GM21619 (cell line): Measurements from ENCODE around the gene JAGN1.
"Not testable (repeated sequence)": the region's sequence is repeated elsewhere in the genome, so short reads cannot be mapped to it uniquely, and the experiment has no call there.

Experiments
- ATAC-seq: cut with Tn5 transposase; IDR thresholded peaks from one replicate; pipeline ENCODE4 v1.9.1; 2021; ENCODE audit not compliant: unreplicated experiment

JAGN1 gene

DNA sequence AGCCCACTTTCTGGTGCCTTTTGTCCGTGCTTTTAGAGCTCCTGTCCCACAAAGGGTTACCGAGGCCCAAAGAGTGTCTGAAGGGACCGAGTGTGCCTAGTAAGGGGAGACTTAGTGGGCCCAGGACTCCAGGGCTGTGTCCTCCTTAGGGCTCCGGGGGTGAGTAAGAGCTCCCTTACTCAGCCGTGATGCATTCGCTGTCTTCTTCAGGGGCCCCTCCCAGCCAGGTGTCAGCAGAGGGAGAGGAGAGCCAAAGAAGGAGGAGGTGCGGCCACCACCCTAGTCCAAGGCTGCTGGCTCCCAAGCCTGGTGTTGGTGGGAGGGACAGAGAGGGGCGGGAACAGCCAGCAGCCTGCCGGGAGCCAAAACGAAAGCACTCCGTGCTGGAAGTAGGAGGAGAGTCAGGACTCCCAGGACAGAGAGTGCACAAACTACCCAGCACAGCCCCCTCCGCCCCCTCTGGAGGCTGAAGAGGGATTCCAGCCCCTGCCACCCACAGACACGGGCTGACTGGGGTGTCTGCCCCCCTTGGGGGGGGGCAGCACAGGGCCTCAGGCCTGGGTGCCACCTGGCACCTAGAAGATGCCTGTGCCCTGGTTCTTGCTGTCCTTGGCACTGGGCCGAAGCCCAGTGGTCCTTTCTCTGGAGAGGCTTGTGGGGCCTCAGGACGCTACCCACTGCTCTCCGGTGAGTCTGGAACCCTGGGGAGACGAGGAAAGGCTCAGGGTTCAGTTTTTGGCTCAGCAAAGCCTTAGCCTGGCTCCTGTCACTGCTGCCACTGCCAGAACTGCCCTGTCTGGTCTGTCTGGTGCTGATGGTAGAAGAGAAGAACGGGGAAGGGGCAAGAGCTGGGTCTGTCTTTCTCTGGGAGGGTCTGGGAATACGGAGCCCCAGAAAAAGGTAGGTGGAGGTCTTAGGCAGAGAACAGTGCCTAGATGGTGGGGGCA, 26.6 kb downstream of the JAGN1 start, which contains the start of gene IL17RC:
IL17RC (plus strand) TSS at position 365 of the 947 bp plus-strand sequence; CDS start at position 583, 218 bp downstream.
- no peak for ATAC-seq

DNA sequence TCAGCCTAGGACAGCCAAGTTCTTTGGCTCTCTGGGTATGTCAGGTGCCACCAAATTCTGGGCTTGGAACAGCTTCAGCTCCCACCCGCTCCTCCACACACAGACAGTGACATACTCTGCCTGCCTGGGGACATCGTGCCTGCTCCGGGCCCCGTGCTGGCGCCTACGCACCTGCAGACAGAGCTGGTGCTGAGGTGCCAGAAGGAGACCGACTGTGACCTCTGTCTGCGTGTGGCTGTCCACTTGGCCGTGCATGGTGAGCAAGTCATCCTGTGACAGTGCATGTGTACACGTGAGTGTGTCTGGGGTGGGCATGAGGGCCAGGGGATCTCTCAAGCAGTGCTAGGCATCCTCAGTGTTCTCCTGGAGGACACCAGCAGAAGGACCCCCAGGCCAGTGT, 27.4 kb downstream of the JAGN1 start:
- ATAC-seq, result no peak

DNA sequence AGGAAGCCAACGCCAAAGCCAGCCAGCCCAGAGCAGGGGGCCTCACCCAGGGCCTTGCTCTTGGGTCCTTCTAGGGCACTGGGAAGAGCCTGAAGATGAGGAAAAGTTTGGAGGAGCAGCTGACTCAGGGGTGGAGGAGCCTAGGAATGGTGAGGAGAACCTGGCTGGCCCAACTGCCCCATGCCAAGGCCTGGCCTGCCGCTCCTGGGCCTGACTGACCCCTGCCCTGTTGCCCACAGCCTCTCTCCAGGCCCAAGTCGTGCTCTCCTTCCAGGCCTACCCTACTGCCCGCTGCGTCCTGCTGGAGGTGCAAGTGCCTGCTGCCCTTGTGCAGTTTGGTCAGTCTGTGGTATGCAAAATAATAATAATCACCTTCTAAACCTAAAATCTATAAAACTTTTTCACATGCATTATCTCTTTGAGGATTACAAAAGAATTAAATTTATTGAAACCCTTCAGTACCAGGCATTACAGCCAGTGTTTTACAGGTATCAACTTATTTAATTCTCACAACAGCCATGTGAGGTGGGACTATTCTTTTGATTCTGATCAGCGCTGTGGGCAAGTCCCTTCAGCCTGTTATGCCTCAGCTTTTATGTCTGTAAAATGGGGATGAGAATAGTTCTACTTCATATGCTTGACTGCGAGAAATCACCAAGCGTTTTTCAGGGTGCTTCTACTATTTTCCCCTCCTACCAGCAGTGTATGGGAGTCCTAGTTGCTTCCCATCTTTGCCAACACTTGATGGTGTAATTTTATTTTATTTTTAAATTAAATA, 28.0 kb downstream of the JAGN1 start:
- no peak for ATAC-seq

DNA sequence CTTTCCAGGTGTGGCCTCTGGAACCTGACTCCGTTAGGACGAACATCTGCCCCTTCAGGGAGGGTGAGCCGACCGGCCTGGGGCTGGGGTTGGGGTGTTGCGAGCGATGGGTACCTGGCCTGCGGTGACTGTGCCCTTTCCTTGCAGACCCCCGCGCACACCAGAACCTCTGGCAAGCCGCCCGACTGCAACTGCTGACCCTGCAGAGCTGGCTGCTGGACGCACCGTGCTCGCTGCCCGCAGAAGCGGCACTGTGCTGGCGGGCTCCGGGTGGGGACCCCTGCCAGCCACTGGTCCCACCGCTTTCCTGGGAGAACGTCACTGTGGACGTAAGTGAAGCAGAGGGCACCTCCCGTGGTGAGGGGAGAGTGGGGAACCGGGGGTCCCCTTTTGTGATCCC, 37.7 kb downstream of the JAGN1 start:
- ATAC-seq, result no peak

DNA sequence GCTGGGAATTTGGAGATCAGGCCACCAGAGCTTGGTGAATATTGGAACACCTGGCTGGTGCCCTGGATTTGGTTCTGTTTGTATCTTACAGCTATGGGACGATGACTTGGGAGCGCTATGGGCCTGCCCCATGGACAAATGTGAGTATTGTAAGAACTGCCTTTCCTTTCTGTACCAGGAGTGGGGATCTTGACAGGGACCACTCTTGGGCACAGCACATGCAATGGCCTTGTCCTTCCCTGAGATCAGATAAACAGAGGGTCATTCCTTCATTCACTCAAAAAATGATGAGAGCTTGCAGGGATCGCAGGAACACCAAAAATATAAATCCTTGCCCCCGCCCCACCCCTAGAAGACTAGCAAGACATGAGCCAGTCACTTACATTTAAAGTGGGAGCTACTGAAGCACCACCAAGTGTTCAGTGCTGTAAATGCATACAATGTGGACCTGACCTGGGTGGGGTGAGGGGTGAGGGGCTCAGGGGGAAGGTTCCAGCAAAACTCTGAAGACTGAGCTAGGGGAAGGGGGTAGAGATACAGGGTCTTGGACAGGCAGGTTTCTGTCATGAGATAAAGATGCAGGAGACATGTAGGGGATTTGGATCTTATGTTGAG, 40.5 kb downstream of the JAGN1 start:
- no peak for ATAC-seq

DNA sequence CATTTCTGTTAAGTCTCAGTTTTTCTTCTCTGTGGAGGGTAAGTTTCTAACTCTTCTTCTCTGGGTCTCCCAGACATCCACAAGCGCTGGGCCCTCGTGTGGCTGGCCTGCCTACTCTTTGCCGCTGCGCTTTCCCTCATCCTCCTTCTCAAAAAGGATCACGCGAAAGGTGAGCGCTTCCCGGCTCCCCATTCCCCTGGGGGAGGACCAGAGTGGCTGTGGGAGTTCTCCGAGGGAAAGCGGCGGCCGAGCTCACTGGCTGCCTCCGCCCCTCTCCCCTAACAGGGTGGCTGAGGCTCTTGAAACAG, 42.1 kb downstream of the JAGN1 start:
- no peak for ATAC-seq

DNA sequence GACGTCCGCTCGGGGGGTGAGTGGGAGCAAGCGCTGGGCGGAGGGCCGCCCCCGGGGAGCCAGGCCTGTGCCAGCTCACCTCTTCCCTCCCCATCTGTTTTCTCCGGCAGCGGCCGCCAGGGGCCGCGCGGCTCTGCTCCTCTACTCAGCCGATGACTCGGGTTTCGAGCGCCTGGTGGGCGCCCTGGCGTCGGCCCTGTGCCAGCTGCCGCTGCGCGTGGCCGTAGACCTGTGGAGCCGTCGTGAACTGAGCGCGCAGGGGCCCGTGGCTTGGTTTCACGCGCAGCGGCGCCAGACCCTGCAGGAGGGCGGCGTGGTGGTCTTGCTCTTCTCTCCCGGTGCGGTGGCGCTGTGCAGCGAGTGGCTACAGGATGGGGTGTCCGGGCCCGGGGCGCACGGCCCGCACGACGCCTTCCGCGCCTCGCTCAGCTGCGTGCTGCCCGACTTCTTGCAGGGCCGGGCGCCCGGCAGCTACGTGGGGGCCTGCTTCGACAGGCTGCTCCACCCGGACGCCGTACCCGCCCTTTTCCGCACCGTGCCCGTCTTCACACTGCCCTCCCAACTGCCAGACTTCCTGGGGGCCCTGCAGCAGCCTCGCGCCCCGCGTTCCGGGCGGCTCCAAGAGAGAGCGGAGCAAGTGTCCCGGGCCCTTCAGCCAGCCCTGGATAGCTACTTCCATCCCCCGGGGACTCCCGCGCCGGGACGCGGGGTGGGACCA, 42.6 kb downstream of the JAGN1 start:
- peak; percentile 63 for ATAC-seq

DNA sequence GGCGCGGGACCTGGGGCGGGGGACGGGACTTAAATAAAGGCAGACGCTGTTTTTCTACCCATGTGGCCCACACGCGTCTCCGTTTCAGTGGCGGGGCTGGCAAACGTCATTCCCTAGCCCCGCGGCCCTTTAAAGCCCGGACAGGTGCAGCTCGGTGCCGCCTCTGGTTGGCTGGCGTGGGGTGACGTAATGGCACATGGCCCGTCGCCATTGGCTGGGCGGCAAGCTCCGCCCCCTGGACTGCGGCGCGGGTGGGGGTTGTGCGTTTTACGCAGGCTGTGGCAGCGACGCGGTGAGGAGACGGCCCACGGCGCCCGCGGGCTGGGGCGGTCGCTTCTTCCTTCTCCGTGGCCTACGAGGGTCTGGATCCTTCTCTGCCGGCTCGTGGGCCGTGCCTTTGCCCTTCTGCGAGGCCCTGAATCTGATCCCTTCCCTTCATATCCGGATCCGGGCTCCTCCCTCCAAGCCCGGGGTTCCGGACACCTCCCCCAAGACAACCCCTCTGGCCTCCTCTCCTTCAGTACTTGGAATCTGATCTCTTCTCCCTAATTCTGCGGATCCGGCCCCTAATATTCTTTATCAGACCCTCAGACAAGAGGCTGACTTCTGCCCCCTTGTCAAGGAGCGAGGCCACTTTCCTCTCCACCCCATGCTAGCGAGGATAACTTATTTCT, 43.3 kb downstream of the JAGN1 start, which contains the start of gene CRELD1:
CRELD1 (plus strand) TSS at position 274 of the 674 bp plus-strand sequence. CDS start 605 bp downstream, outside the sequence.
- peak; percentile 81 for ATAC-seq

DNA sequence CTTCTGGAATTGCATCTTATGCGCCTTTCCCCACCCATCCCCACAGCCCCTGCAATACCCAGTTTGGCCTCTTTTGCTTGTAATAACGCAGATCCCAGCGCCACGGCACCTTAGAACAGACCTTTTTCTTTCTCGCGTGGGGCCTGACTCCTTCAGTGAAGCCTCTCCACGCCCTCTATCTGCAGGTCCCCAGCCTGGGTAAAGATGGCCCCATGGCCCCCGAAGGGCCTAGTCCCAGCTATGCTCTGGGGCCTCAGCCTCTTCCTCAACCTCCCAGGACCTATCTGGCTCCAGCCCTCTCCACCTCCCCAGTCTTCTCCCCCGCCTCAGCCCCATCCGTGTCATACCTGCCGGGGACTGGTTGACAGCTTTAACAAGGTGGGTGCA, 43.8 kb downstream of the JAGN1 start:
- ATAC-seq, result no peak

DNA sequence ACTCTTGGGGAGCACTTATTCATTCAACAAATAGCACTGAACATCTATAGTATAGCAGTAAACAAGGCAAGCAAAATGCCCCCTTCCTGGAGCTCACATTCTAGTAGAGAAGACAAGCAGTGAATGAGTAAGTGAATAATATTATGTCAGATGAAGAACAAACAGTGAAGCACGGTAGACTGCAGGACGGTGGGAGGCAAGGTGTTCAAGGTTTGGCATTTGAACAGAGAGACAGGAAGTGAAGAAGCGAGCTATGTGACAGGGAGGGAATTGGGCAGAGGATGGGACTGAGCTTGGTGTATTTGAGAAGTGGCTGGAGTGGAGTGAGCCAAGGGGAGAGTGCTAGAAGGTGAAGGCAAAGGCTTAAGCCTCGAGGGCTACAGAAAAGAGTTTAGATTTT, 44.6 kb downstream of the JAGN1 start:
- ATAC-seq, result no peak

DNA sequence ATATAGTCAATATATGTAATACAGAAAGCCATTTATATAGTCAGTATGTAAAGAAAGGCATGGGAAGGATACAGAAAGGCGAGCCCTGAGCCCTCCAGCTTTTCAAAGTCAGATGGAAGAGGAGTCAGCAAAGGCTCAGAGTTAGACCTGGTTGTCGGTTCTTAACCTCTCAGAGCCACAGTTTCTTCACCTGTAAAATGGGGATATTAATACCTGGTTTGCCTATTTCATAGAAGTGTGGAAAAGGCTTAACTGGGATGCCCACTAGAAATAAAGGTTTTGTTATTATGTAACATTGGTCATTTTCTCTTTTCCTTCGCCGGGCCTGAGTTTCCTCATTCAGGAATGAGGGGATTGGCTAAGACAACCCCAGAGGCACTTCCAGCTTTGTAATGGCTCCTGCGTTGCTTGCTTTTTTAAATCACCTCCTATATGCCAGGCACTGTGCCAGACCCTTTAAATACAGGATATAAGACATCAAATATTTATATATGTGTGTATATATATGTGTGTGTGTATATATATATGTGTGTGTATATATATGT, 45.6 kb downstream of the JAGN1 start:
- ATAC-seq, result no peak

DNA sequence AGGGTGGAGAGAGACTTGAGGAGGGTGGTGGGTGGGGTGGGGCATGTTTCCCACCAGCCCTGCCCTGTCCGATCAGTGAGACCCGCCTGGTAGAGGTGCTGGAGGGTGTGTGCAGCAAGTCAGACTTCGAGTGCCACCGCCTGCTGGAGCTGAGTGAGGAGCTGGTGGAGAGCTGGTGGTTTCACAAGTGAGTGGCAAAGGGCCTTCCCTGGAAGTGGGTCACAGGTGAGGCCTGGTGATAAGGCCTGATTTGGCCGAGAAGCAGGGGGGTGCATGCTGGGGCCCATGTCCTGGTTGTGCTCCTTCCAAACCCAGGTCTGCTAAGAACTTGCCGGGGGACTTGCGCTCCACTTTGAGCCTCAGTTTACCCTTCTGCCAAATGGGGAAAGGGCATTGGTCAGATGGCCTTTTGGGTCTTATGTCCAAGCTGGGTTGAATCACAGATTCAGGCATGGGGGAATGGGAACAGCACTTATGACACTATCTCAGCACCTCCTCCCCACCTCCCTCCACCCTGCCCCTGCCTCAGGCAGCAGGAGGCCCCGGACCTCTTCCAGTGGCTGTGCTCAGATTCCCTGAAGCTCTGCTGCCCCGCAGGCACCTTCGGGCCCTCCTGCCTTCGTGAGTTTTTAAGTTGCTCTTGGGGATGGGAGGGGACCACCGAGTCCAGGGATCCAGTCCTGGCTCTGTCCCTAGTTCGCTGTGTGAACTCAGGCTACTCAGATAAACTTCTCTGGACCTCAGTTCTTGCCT, 47.3 kb downstream of the JAGN1 start:
- no peak for ATAC-seq

DNA sequence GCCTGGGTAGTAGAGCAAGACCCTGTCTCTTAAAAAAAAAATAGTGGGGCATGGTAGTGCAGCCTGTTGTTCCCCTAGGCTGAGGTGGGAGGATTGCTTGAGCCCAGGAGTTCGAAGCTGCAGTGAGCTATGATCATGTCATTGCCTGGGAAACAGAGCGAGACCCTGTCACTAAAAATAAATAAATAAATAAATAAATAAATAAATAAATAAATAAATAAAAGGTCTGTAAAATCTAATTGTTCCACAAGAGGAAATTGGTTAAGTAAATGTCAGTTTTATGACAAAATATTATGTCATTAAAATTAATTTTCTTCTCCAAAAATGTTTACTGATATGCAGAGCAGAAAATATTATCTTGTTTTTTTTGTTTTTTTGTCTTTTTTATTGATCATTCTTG, 48.6 kb downstream of the JAGN1 start:
- ATAC-seq, result no peak

DNA sequence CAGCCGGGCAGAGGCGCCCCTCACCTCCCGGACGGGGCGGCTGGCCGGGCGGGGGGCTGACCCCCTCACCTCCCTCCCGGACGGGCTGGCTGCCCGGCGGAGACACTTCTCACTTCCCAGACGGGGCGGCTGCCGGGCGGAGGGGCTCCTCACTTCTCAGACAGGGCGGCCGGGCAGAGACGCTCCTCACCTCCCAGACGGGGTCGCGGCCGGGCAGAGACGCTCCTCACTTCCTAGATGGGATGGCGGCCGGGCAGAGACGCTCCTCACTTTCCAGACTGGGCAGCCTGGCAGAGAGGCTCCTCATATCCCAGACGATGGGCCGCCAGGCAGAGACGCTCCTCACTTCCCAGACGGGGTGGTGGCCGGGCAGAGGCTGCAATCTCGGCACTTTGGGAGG, 49.5 kb downstream of the JAGN1 start:
- not testable (repeated sequence) for ATAC-seq

DNA sequence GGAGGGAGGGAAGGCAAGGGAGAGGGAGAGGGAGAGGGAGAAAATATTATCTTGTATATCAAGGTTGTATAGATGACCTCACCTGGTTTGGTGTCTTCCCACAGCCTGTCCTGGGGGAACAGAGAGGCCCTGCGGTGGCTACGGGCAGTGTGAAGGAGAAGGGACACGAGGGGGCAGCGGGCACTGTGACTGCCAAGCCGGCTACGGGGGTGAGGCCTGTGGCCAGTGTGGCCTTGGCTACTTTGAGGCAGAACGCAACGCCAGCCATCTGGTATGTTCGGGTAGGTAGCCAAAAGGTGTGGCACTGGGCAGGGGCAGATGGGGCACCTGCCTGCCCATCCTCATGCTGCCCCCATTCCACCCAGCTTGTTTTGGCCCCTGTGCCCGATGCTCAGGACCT, 50.3 kb downstream of the JAGN1 start:
- no peak for ATAC-seq

DNA sequence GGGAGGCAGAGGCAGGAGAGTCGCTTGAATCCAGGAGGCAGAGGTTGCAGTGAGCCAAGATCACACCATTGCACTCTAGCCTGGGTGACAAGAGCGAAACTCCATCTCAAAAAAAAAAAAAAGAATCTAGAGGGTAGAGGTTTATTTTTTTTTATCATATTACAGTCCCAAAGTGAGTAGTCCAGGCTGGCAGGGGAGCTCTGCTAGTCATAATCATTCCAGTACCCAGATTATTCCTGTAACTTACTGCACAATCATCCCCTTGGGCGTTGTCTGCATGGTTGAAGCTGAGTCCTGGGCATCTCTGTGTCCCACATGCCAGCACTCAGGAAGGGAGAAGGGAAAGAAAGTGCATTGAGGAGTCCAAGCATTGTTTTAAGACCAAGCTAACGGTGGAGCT, 51.8 kb downstream of the JAGN1 start:
- ATAC-seq, result no peak

DNA sequence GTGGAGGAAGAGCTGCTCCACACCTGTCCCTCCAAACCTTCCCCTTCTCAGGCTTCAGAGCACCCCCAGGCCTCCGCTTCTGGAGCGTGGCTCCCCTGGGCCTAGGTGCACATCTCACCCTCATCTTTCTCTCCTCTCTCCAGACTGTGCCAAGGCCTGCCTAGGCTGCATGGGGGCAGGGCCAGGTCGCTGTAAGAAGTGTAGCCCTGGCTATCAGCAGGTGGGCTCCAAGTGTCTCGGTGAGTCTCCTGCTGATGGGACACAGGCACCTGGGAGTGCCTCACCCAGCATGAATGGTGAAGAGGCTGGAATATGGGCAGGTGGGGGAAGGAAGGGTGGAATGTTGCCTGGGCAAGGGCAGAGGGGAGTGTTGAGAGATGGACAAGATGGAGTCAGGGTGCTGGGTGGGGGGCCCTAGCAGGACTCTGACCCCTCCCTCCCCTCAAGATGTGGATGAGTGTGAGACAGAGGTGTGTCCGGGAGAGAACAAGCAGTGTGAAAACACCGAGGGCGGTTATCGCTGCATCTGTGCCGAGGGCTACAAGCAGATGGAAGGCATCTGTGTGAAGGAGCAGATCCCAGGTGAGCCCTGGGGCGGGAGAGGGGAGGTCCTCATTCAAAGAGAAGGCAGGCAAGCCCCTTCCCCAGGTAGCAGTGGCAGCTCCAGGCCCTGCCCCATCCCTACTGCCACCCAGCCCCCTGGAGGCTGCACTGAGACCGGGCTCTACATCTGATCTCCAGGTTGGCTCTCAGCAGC, 52.7 kb downstream of the JAGN1 start:
- no peak for ATAC-seq
